ENCODE measurements around the gene APMAP.

Gene APMAP

GRCh38 chr20:24965065-24965919 is 27.3 kb downstream of the APMAP start:
- no peak for DNase-seq (ENCODE audit: low read depth)

GRCh38 chr20:24964506-24964840 is 28.1 kb downstream of the APMAP start:
- no peak for DNase-seq (ENCODE audit: low read depth)

- no peak for DNase-seq (ENCODE audit: low read depth)
Measured at GRCh38 chr20:24963672-24964505, 28.7 kb downstream of the APMAP start.

GRCh38 chr20:24962510-24962909 is 30.0 kb downstream of the APMAP start:
- DNase-seq (ENCODE audit: low read depth) = no peak

GRCh38 chr20:24962182-24962492 is 30.4 kb downstream of the APMAP start:
- no peak for DNase-seq (ENCODE audit: low read depth)

GRCh38 chr20:24961384-24962181 is 31.0 kb downstream of the APMAP start:
- DNase-seq (ENCODE audit: low read depth) = no peak

- no peak for DNase-seq (ENCODE audit: low read depth)
Measured at GRCh38 chr20:24960861-24961260, 31.7 kb downstream of the APMAP start.

GRCh38 chr20:24960302-24960801 is 32.2 kb downstream of the APMAP start:
- no peak for DNase-seq (ENCODE audit: low read depth)

GRCh38 chr20:24959591-24960301 is 32.8 kb downstream of the APMAP start:
- DNase-seq (ENCODE audit: low read depth) = no peak

GRCh38 chr20:24958506-24959385 is 33.8 kb downstream of the APMAP start:
- no peak for DNase-seq (ENCODE audit: low read depth)

- DNase-seq (ENCODE audit: low read depth) = no peak
Measured at GRCh38 chr20:24957326-24958016, 35.1 kb downstream of the APMAP start.

- DNase-seq (ENCODE audit: low read depth) = no peak
Measured at GRCh38 chr20:24956001-24956841, 36.3 kb downstream of the APMAP start.

GRCh38 chr20:24955045-24955444 is 37.5 kb downstream of the APMAP start:
- no peak for DNase-seq (ENCODE audit: low read depth)

- DNase-seq (ENCODE audit: low read depth) = no peak
Measured at GRCh38 chr20:24954566-24954965, 38.0 kb downstream of the APMAP start.

GRCh38 chr20:24954151-24954550 is 38.4 kb downstream of the APMAP start:
- DNase-seq (ENCODE audit: low read depth) = no peak

GRCh38 chr20:24953621-24954133 is 38.9 kb downstream of the APMAP start:
- DNase-seq (ENCODE audit: low read depth) = no peak

- no peak for DNase-seq (ENCODE audit: low read depth)
Measured at GRCh38 chr20:24953209-24953575, 39.4 kb downstream of the APMAP start.

GRCh38 chr20:24952376-24953208 is 40.0 kb downstream of the APMAP start:
- DNase-seq (ENCODE audit: low read depth) = no peak

All from stimulated activated CD8-positive, alpha-beta memory T cell treated with anti-CD3 and anti-CD28 coated beads, Interleukin-15, amount 100 ng/mL, for 24 hours (primary cell).